A673 (cell line): Measurements from ENCODE around the gene PRG3.

ENCODE experiments used
- EZH2 ChIP-seq: fragments of 200-600 bp; sonication (generic); IDR thresholded peaks from 2 replicates; pipeline ENCODE4 v1.6.1; 2017; ENCODE audit warnings: borderline replicate concordance, low read depth, mild to moderate bottlenecking, mixed read lengths, antibody characterized with exemption, low read length; ENCODE audit not compliant: poor library complexity, severe bottlenecking
- TF ChIP-seq, protein P1 (sequence below): fragments of 300-800, 200-600 bp; sonication (generic); conservative IDR thresholded peaks from 2 replicates; pipeline ENCODE4 v1.5.1; 2017; ENCODE audit warnings: low read depth, mild to moderate bottlenecking, antibody characterized with exemption, low read length, moderate library complexity, mixed read lengths

- TF ChIP-seq EZH2: no peak
- TF ChIP-seq, protein P1, sequence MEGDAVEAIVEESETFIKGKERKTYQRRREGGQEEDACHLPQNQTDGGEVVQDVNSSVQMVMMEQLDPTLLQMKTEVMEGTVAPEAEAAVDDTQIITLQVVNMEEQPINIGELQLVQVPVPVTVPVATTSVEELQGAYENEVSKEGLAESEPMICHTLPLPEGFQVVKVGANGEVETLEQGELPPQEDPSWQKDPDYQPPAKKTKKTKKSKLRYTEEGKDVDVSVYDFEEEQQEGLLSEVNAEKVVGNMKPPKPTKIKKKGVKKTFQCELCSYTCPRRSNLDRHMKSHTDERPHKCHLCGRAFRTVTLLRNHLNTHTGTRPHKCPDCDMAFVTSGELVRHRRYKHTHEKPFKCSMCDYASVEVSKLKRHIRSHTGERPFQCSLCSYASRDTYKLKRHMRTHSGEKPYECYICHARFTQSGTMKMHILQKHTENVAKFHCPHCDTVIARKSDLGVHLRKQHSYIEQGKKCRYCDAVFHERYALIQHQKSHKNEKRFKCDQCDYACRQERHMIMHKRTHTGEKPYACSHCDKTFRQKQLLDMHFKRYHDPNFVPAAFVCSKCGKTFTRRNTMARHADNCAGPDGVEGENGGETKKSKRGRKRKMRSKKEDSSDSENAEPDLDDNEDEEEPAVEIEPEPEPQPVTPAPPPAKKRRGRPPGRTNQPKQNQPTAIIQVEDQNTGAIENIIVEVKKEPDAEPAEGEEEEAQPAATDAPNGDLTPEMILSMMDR: no peak
These were observed 15.8 kb upstream of the PRG3 start for GRCh38 chr11:57396744-57397143.
